HT1080 (cell line): ENCODE measurements around the gene GABARAP. TPM values are rescaled to one million over a fixed set of nuclear protein-coding genes. Genes with fewer than 3 reads are reported as not detected.

Experiments used
- DNase-seq: peaks from one replicate; pipeline ENCODE4 v3.0.0-alpha.2; 2015; ENCODE audit warnings: low read depth
- total RNA-seq: library from RNA; depleted of rRNA; stranded (reverse); fragments of >200 nt; shearing (Covaris generic); gene quantifications from 2 replicates; pipeline ENCODE4 v1.2.3, GENCODE V29; 2014

Gene GABARAP
- total RNA-seq, 1 experiment from 2014 or later = 331 TPM

DNA sequence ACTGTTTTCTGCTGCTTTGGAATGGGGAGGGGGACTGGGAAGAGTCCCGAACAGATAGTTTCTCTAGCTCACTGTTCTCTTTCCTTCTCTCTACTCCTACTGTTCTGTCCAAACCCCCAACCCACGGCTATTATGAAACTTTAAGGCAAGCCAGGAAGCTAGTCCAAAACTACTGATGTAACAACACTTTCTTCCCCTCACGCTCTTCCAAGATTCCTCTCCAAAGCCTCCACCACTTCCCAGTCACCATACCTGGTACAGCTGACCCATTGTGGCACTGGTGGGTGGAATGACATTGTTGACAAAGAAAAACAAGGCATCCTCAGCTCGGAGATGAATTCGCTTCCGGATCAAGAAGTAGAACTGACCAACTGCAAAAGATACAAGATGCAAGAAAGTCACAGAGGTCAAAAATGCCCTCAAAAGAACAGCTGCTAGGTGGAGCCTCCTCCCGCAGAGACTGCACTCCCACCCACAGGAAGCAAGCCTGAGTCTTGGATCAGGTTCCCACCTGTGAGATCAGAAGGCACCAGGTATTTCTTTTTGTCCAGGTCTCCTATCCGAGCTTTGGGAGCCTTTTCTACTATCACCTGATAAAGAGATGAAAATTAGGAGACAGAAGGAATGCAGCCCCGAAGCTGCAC lies 1.0 kb downstream of the GABARAP start:
- no peak for DNase-seq

GRCh38 chr17:7240375-7240774 lies 1.9 kb downstream of the GABARAP start:
- no peak for DNase-seq

- DNase-seq = peak; percentile 100
These were observed 2.9 kb downstream of the GABARAP start, which contains the start of gene PHF23 for GRCh38 chr17:7239091-7240027. Gene PHF23 (minus strand): TSS chr17:7239457. CDS start chr17:7239279, 178 bp downstream.

GRCh38 chr17:7238420-7239090 lies 3.7 kb downstream of the GABARAP start:
- DNase-seq = no peak

- peak; percentile 50 for DNase-seq
These were observed 4.4 kb downstream of the GABARAP start for GRCh38 chr17:7237761-7238419.

DNA sequence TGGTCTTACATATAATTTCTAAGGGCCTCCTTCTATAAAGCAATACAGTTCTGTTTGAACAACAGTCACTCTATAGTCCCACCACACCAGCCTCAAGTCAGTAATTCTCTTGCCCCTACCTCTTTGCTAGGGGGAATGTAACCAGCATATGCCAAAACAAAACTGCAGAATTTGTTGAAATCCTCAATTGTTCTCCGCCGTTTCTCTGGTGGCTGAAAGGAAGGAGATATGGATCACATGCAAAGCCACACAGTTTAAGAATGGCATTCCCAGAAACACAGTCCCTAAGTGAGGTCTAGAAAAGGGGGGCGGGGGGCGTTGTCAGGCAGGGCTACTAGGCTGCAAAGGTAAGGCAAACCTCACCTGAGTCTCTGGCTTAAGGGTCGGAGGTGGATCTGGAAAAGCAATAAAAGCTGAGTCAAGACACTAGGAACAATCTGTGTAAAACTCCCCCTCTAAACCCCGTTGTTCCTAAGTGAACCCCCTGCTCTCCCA lies 4.9 kb downstream of the GABARAP start:
- no peak for DNase-seq

GRCh38 chr17:7236808-7237207 lies 5.4 kb downstream of the GABARAP start:
- DNase-seq = no peak

DNA sequence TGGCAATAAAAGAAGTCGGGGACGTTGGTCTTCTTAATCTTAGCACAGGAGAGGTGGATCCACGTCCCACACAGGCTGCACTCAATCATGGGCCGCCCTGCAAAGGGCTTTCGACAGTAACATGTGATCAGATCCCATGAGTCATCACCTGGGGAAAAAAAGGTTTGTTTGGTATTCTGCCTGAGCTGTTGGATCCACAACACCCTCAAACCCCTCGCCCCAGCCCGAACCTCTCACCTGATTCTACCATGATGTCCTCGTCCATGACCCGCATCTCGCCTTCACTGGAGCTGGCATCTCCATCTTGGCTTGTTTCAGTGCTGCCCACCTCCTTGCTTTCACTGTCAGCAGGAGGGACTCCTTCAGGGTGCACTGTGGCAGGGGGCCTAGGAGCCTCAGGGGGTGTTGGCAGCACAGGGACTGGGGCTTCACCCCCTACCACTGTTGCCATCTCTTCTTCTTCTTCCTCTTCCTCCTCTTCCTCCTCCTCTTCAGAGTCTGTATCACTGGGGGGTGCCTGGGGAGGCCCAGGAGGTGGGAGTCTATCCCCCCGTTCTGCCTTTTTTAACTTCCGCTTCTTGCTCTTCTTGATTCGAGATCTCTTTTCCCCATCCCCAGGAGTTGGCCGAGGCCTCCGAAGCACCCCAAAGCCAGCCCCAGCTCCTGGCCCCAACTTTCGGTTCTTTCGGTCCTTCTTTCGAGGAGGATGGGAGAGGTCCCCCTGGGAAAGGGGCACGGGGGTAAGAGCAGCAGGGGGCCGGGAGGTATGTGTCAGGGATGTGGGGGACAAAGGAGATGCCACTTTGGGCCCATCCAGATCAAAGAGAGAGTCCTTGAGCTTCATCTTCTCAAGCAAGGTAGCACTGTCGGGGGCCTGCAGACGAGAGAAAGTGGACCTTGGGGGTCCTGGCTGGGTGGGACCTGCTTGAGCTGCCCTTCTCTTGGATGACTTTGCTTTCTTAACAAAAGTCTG lies 6.3 kb downstream of the GABARAP start:
- peak; percentile 66 for DNase-seq

- DNase-seq = peak; percentile 95
These were observed 7.9 kb downstream of the GABARAP start, which contains the start of gene DVL2 for GRCh38 chr17:7234083-7234951. Gene DVL2 (minus strand): TSS chr17:7234517. CDS start chr17:7234262, 255 bp downstream.

DNA sequence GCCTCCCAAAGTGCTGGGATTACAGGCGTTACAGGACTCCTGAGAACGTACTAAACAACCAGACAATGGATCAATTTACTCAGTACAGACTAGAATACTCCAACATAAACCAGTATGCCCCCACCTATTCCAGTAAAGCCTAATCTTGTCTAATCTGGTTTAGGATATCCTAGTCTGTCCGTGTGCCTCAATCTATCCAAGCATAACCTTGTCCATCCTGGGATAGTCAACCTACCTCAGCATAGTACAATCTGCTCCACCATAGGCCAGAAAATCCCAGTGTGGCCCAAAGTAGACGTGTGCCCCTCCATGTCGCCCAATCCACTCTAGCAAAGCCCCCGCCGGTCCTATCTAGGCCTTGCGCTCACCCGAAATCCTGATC lies 8.6 kb downstream of the GABARAP start:
- no peak for DNase-seq

DNA sequence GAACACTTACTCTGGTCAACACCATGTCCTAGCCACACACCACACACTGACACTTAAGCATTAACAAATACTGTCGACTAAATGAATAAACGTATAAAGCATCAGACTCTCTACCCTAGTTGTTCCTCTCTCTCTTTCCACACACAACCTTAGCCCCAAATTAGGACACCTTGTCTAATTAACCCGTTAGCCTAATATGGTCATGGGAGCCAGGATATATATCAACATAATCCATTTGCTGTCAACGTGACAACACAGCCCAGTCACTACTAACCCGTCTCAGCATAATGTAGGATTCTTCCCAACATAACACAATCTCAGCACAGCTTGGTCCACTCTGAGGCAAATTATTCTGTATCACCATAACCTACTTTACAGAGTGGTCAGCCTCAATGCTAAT lies 10.1 kb downstream of the GABARAP start:
- DNase-seq = no peak

DNA sequence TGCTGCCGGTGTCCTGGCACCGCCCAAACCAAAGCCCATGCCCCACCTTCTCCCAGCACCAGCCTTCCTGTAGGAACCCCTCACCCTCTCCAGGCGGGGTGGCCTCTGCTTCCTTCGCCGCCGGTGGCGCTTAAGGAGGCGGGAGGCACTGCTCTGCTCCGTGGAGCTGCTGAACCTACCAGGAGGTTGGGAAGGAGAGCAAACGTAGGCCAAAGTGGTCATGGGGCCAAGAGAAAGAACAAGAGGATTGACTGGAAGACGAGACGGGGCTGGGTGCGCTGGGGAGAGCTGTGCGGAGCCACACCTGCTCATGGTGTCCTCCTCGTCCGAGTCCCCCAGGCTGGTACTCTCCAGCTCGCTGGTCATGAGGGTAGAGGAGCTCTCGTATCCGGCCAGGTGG lies 12.7 kb downstream of the GABARAP start:
- DNase-seq = no peak

GRCh38 chr17:7228920-7229319 lies 13.3 kb downstream of the GABARAP start:
- DNase-seq = no peak

DNA sequence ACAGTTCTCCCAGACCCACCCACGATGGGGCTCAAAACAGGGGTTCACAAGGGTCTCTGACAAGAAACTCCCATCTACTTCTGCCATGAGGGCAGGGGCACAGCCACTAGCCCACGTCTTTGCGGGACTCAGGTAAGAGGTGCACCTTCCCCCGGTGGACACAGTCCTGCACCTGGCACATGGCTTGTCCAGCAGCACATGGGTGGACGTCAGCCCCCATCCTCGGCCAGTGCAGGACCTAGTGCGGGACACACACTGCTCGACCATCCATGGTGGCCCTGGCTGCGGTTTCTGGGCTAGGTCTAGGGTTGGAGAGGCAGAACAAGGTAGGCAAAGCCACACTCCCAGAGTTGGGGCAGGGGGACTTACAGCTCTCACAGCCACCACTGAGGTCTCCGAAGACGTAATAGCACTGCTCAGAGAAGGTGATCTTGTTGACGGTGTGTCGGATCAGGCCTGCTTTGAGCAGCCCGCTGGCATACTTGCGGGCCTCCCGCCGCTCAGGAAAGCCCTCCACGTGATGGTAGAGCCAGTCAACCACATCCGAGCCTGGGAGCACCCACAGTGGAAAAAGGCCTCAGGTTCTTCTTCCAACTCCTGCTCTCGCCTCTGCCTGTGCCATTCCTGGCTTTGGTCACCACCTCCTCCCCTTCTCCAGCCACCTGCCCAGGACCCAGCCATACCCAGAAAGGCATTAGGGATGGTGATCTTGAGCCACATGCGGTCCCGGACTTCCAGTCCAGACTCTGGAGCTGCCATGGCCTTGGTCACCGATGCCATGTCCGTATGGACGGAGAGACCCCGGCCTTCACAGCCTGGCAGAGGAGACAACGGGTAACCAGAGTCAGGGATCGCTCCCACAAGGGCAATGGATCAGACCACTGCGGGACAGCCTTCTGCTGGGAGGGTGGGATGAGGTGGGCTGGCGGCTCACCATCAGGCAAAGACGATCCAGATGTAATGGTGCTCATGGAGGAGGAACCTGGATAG lies 15.2 kb downstream of the GABARAP start:
- no peak for DNase-seq

- no peak for DNase-seq
These were observed 16.4 kb downstream of the GABARAP start for GRCh38 chr17:7225711-7226331.

GRCh38 chr17:7224661-7225111 lies 17.6 kb downstream of the GABARAP start:
- DNase-seq = no peak

- DNase-seq = no peak
These were observed 18.1 kb downstream of the GABARAP start for GRCh38 chr17:7224110-7224509.
